ENCODE measurements around the gene PHPT1. TPM values are rescaled to one million over a fixed set of nuclear protein-coding genes. Genes with fewer than 3 reads are reported as not detected.

The PHPT1 gene
- total and polyA plus RNA-seq, 2 experiments from 2014 or later = 86.2 to 437 TPM

DNA sequence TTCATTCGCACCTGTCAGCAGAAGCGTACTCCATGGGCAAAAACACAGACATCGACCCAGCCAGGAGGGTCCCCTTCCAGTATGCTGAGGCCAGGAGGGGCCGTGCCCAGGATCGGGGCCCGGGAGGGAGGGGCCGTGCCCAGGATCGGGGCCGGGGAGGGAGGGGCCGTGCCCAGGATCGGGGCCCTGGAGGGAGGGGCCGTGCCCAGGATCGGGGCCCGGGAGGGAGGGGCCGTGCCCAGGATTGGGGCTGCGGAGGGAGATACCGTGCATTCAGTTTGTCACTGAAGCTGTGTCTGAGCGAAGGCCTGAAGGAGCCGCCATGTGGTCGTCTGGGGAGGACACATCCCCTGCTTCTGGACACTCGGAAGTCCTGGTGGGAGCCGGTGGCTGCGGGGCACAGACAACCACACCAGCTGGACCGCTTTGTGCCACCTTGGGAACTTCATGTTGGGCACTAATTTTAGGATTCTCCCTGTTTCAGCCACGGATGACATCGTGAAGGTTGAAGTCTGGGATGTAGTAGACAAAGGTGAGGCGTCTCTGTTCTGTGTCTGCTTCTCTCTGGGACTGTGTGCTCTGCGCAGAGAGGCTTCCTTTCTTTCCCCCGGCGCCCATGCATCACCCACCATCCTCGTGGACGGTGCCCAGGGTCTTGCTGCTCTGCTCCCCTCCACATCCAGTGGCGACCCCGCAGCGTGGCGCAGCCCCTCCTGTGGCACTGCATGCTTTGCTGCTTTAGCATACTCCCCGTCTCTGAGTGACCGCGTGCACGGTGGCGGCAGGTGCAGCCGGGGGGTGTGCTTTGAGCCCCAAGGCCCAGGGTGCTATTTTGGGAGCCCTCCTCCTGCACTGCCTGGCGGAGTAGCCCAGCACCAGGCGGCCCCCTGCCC is 23.7 kb upstream of the PHPT1 start:
- TF ChIP-seq ZNF114 (CRISPR knock-in tag; IDR thresholded peaks at IDR 0.05) = no peak
- no peak for TF ChIP-seq EZH2 (IDR thresholded peaks at IDR 0.05; ENCODE audit: low read depth, unreplicated experiment)
- no peak for TF ChIP-seq POLR2AphosphoS5 (IDR thresholded peaks at IDR 0.05; ENCODE audit: low read depth)
- TF ChIP-seq ZNF331 (CRISPR knock-in tag; IDR thresholded peaks at IDR 0.05; ENCODE audit: low read depth) = no peak
- no peak for TF ChIP-seq NANOG (IDR thresholded peaks at IDR 0.05; ENCODE audit: borderline replicate concordance)
- TF ChIP-seq, protein P1, sequence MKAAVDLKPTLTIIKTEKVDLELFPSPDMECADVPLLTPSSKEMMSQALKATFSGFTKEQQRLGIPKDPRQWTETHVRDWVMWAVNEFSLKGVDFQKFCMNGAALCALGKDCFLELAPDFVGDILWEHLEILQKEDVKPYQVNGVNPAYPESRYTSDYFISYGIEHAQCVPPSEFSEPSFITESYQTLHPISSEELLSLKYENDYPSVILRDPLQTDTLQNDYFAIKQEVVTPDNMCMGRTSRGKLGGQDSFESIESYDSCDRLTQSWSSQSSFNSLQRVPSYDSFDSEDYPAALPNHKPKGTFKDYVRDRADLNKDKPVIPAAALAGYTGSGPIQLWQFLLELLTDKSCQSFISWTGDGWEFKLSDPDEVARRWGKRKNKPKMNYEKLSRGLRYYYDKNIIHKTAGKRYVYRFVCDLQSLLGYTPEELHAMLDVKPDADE (IDR thresholded peaks at IDR 0.05) = no peak
- TF ChIP-seq, protein P2, sequence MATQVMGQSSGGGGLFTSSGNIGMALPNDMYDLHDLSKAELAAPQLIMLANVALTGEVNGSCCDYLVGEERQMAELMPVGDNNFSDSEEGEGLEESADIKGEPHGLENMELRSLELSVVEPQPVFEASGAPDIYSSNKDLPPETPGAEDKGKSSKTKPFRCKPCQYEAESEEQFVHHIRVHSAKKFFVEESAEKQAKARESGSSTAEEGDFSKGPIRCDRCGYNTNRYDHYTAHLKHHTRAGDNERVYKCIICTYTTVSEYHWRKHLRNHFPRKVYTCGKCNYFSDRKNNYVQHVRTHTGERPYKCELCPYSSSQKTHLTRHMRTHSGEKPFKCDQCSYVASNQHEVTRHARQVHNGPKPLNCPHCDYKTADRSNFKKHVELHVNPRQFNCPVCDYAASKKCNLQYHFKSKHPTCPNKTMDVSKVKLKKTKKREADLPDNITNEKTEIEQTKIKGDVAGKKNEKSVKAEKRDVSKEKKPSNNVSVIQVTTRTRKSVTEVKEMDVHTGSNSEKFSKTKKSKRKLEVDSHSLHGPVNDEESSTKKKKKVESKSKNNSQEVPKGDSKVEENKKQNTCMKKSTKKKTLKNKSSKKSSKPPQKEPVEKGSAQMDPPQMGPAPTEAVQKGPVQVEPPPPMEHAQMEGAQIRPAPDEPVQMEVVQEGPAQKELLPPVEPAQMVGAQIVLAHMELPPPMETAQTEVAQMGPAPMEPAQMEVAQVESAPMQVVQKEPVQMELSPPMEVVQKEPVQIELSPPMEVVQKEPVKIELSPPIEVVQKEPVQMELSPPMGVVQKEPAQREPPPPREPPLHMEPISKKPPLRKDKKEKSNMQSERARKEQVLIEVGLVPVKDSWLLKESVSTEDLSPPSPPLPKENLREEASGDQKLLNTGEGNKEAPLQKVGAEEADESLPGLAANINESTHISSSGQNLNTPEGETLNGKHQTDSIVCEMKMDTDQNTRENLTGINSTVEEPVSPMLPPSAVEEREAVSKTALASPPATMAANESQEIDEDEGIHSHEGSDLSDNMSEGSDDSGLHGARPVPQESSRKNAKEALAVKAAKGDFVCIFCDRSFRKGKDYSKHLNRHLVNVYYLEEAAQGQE (IDR thresholded peaks at IDR 0.05; ENCODE audit: unreplicated experiment) = no peak
- TF ChIP-seq, protein P3, sequence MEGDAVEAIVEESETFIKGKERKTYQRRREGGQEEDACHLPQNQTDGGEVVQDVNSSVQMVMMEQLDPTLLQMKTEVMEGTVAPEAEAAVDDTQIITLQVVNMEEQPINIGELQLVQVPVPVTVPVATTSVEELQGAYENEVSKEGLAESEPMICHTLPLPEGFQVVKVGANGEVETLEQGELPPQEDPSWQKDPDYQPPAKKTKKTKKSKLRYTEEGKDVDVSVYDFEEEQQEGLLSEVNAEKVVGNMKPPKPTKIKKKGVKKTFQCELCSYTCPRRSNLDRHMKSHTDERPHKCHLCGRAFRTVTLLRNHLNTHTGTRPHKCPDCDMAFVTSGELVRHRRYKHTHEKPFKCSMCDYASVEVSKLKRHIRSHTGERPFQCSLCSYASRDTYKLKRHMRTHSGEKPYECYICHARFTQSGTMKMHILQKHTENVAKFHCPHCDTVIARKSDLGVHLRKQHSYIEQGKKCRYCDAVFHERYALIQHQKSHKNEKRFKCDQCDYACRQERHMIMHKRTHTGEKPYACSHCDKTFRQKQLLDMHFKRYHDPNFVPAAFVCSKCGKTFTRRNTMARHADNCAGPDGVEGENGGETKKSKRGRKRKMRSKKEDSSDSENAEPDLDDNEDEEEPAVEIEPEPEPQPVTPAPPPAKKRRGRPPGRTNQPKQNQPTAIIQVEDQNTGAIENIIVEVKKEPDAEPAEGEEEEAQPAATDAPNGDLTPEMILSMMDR (conservative IDR thresholded peaks at IDR 0.05; ENCODE audit: low read depth in 2 of 2) = no peak
- TF ChIP-seq EZH2phosphoT487 (IDR thresholded peaks at IDR 0.05; ENCODE audit: unreplicated experiment) = no peak
- no peak for TF ChIP-seq STAT1 (IDR thresholded peaks at IDR 0.05; ENCODE audit: unreplicated experiment)
- TF ChIP-seq CREB1 (CRISPR knock-in tag; IDR thresholded peaks at IDR 0.05; ENCODE audit: low read depth) = no peak
- TF ChIP-seq, protein P4, sequence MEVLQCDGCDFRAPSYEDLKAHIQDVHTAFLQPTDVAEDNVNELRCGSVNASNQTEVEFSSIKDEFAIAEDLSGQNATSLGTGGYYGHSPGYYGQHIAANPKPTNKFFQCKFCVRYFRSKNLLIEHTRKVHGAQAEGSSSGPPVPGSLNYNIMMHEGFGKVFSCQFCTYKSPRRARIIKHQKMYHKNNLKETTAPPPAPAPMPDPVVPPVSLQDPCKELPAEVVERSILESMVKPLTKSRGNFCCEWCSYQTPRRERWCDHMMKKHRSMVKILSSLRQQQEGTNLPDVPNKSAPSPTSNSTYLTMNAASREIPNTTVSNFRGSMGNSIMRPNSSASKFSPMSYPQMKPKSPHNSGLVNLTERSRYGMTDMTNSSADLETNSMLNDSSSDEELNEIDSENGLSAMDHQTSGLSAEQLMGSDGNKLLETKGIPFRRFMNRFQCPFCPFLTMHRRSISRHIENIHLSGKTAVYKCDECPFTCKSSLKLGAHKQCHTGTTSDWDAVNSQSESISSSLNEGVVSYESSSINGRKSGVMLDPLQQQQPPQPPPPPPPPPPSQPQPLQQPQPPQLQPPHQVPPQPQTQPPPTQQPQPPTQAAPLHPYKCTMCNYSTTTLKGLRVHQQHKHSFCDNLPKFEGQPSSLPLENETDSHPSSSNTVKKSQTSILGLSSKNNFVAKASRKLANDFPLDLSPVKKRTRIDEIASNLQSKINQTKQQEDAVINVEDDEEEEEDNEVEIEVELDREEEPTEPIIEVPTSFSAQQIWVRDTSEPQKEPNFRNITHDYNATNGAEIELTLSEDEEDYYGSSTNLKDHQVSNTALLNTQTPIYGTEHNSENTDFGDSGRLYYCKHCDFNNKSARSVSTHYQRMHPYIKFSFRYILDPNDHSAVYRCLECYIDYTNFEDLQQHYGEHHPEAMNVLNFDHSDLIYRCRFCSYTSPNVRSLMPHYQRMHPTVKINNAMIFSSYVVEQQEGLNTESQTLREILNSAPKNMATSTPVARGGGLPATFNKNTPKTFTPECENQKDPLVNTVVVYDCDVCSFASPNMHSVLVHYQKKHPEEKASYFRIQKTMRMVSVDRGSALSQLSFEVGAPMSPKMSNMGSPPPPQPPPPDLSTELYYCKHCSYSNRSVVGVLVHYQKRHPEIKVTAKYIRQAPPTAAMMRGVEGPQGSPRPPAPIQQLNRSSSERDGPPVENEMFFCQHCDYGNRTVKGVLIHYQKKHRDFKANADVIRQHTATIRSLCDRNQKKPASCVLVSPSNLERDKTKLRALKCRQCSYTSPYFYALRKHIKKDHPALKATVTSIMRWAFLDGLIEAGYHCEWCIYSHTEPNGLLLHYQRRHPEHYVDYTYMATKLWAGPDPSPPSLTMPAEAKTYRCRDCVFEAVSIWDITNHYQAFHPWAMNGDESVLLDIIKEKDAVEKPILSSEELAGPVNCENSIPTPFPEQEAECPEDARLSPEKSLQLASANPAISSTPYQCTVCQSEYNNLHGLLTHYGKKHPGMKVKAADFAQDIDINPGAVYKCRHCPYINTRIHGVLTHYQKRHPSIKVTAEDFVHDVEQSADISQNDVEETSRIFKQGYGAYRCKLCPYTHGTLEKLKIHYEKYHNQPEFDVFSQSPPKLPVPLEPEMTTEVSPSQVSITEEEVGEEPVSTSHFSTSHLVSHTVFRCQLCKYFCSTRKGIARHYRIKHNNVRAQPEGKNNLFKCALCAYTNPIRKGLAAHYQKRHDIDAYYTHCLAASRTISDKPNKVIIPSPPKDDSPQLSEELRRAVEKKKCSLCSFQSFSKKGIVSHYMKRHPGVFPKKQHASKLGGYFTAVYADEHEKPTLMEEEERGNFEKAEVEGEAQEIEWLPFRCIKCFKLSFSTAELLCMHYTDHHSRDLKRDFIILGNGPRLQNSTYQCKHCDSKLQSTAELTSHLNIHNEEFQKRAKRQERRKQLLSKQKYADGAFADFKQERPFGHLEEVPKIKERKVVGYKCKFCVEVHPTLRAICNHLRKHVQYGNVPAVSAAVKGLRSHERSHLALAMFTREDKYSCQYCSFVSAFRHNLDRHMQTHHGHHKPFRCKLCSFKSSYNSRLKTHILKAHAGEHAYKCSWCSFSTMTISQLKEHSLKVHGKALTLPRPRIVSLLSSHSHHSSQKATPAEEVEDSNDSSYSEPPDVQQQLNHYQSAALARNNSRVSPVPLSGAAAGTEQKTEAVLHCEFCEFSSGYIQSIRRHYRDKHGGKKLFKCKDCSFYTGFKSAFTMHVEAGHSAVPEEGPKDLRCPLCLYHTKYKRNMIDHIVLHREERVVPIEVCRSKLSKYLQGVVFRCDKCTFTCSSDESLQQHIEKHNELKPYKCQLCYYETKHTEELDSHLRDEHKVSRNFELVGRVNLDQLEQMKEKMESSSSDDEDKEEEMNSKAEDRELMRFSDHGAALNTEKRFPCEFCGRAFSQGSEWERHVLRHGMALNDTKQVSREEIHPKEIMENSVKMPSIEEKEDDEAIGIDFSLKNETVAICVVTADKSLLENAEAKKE (CRISPR knock-in tag; IDR thresholded peaks at IDR 0.05) = no peak
- TF ChIP-seq JUNB (IDR thresholded peaks at IDR 0.05; ENCODE audit: unreplicated experiment) = no peak
- no peaks in the 10 kb centered on the region for H3K36me3 ChIP-seq (ENCODE audit: insufficient read depth)
- no peaks in the 10 kb centered on the region for H3K9me2 ChIP-seq (ENCODE audit: insufficient read depth)
- no peaks in the 10 kb centered on the region for H3K27me3 ChIP-seq (ENCODE audit: insufficient read depth)
- H3K4me1 ChIP-seq (ENCODE audit: insufficient read depth) = peaks cover 5% of the 10 kb centered on the region; the same call in 1 of the 2 replicates
- H3F3A ChIP-seq (replicated peaks; ENCODE audit: low read depth) = peaks cover 10% of the 10 kb centered on the region; the same call in 1 of the 2 replicates
- H2AFZ ChIP-seq = no peak overlapping the region
- H3K4me1 Mint-ChIP-seq = peaks cover 12% of the 10 kb centered on the region; the same call in 2 of the 3 replicates
- H3K4me2 ChIP-seq = no peak overlapping the region
- H3K4me3 Mint-ChIP-seq = no peak overlapping the region
- peaks cover 5% of the 10 kb centered on the region for H4K20me1 ChIP-seq (replicated peaks; ENCODE audit: insufficient read depth)
- peaks cover 12% of the 10 kb centered on the region; the same call in 1 of the 2 replicates for H3K79me2 ChIP-seq (replicated peaks; ENCODE audit: insufficient read depth)
- H3K27me3 Mint-ChIP-seq (ENCODE audit: insufficient read depth, low read depth, poor library complexity) = peaks cover 8% of the 10 kb centered on the region
- DNase-seq (ENCODE audit: low spot score) (no peak), ATAC-seq (no peak)
- no peak overlapping the region for H3K27ac ChIP-seq (ENCODE audit: low read depth)
- H3K27ac Mint-ChIP-seq = no peak overlapping the region
- H3K9me3 Mint-ChIP-seq = no peaks in the 10 kb centered on the region
- no peak overlapping the region for H3K4me3 ChIP-seq
- H3K36me3 Mint-ChIP-seq (ENCODE audit: low read depth) = peaks cover 27% of the 10 kb centered on the region

Measured in GM23338 (cell line).